ES-I3 (cell line): ENCODE data around the gene BICD2.
"Not testable (repeated sequence)": the region's sequence is repeated elsewhere in the genome, so short reads cannot be mapped to it uniquely, and the experiment has no call there.

Source experiments
- H3K36me3 ChIP-seq: 2 replicates; pipeline ENCODE4 v1.6.1; 2013; ENCODE audit warnings: mild to moderate bottlenecking, low read length, control low read depth, moderate library complexity; ENCODE audit not compliant: insufficient read depth
- H3K4me1 ChIP-seq: 2 replicates; pipeline ENCODE4 v1.6.1; 2013; ENCODE audit warnings: mild to moderate bottlenecking, control low read depth, low read length; ENCODE audit not compliant: insufficient read depth
- H3K9ac ChIP-seq: 2 replicates; pipeline ENCODE4 v1.6.1; 2013; ENCODE audit warnings: low read depth, mild to moderate bottlenecking, low read length, moderate library complexity
- H3K9me3 ChIP-seq: 2 replicates; pipeline ENCODE4 v1.6.1; 2013; ENCODE audit warnings: mild to moderate bottlenecking, low read length, moderate library complexity; ENCODE audit not compliant: control insufficient read depth, insufficient read depth

The BICD2 gene

GRCh38 chr9:92764381-92764987, at the start of gene BICD2:
Gene BICD2, minus strand, starts transcription at chr9:92764833. Its CDS starts 89 bp downstream, at chr9:92764744.
- peak within 1 kb of the TSS; percentile 96 for H3K9ac ChIP-seq
- no peaks in the 10 kb centered on the region for H3K9me3 ChIP-seq
- H3K4me1 ChIP-seq, result peaks cover 12% of the 10 kb centered on the region
- no peaks in the 10 kb centered on the region for H3K36me3 ChIP-seq

GRCh38 chr9:92809629-92810326, 45.1 kb upstream of the BICD2 start:
- H3K9ac ChIP-seq, result peak overlapping the region; percentile 29; the same call in 1 of the 2 replicates
- H3K4me1 ChIP-seq, H3K9me3 ChIP-seq, H3K36me3 ChIP-seq: not testable (repeated sequence)

GRCh38 chr9:92808726-92809451, 44.3 kb upstream of the BICD2 start:
- Histone ChIP-seq H3K9me3 (no peaks in the 10 kb centered on the region), H3K4me1 (no peaks in the 10 kb centered on the region; the same call in 1 of the 2 replicates), H3K9ac (peak overlapping the region; percentile 29), H3K36me3 (no peaks in the 10 kb centered on the region)

GRCh38 chr9:92807757-92808725, 43.4 kb upstream of the BICD2 start:
- Histone ChIP-seq H3K9ac (peak overlapping the region; percentile 29; the same call in 1 of the 2 replicates), H3K4me1 (no peaks in the 10 kb centered on the region; the same call in 1 of the 2 replicates), H3K36me3 (no peaks in the 10 kb centered on the region), H3K9me3 (no peaks in the 10 kb centered on the region)

GRCh38 chr9:92807031-92807756, 42.6 kb upstream of the BICD2 start:
- Histone ChIP-seq H3K9ac (peak overlapping the region; percentile 22; the same call in 1 of the 2 replicates), H3K36me3 (no peaks in the 10 kb centered on the region), H3K9me3 (no peaks in the 10 kb centered on the region), H3K4me1 (no peaks in the 10 kb centered on the region; the same call in 1 of the 2 replicates)

GRCh38 chr9:92804727-92805126, 40.1 kb upstream of the BICD2 start:
- no peaks in the 10 kb centered on the region; the same call in 1 of the 2 replicates for H3K4me1 ChIP-seq

GRCh38 chr9:92798358-92798757, 33.7 kb upstream of the BICD2 start:
- Histone ChIP-seq H3K9ac (no peak overlapping the region), H3K36me3 (no peaks in the 10 kb centered on the region), H3K4me1 (no peaks in the 10 kb centered on the region), H3K9me3 (no peaks in the 10 kb centered on the region)

More at GRCh38 chr9:92804727-92805126, 40.1 kb upstream of the BICD2 start:
- Histone ChIP-seq H3K9ac (no peak overlapping the region), H3K9me3 (no peaks in the 10 kb centered on the region), H3K36me3 (no peaks in the 10 kb centered on the region)

GRCh38 chr9:92796337-92796804, 31.7 kb upstream of the BICD2 start:
- not testable (repeated sequence) for H3K9ac ChIP-seq, H3K9me3 ChIP-seq, H3K4me1 ChIP-seq, H3K36me3 ChIP-seq

GRCh38 chr9:92795598-92796336, 31.1 kb upstream of the BICD2 start:
- Histone ChIP-seq H3K36me3 (no peaks in the 10 kb centered on the region), H3K9ac (no peak overlapping the region), H3K9me3 (no peaks in the 10 kb centered on the region), H3K4me1 (no peaks in the 10 kb centered on the region)

- H3K9me3 ChIP-seq, result no peaks in the 10 kb centered on the region
- no peak overlapping the region for H3K9ac ChIP-seq
- H3K36me3 ChIP-seq, result no peaks in the 10 kb centered on the region
- H3K4me1 ChIP-seq, result no peaks in the 10 kb centered on the region
Observed at GRCh38 chr9:92795000-92795399, 30.4 kb upstream of the BICD2 start.

GRCh38 chr9:92794426-92794825, 29.8 kb upstream of the BICD2 start:
- Histone ChIP-seq H3K36me3 (no peaks in the 10 kb centered on the region), H3K9ac (no peak overlapping the region), H3K9me3 (no peaks in the 10 kb centered on the region), H3K4me1 (no peaks in the 10 kb centered on the region)

GRCh38 chr9:92790542-92791527, 26.2 kb upstream of the BICD2 start:
- Histone ChIP-seq H3K36me3 (no peaks in the 10 kb centered on the region), H3K4me1 (no peaks in the 10 kb centered on the region), H3K9me3 (no peaks in the 10 kb centered on the region), H3K9ac (no peak overlapping the region)
